Activated CD4-positive, alpha-beta T cell treated with anti-CD3 and anti-CD28 coated beads, Interleukin-2, amount 50 U/mL, for 48 hours (primary cell): ENCODE measurements around the gene ZNF521.

ENCODE experiments used
- DNase-seq, 2 experiments: peaks; one replicate each; pipeline ENCODE4 v3.0.0-alpha.2; 2020

ZNF521 gene

GRCh38 chr18:25351777-25352628 lies at the start of gene ZNF521:
Gene ZNF521, minus strand, starts transcription at chr18:25352166. Its CDS starts 1,220 bp downstream, at chr18:25350946.
- DNase-seq: peak; percentile 29 to 43

GRCh38 chr18:25399554-25399953 lies 47.6 kb upstream of the ZNF521 start:
- DNase-seq: no peak

- DNase-seq: no peak
These were observed 40.2 kb upstream of the ZNF521 start for GRCh38 chr18:25392192-25392591.

GRCh38 chr18:25373432-25374179 lies 21.6 kb upstream of the ZNF521 start:
- no peak for DNase-seq

- no peak for DNase-seq
These were observed 18.4 kb upstream of the ZNF521 start for GRCh38 chr18:25370391-25370790.

- no peak for DNase-seq
These were observed 13.3 kb upstream of the ZNF521 start for GRCh38 chr18:25365242-25365641.

- DNase-seq: no peak
These were observed 12.8 kb upstream of the ZNF521 start for GRCh38 chr18:25364732-25365131.

GRCh38 chr18:25360301-25360899 lies 8.4 kb upstream of the ZNF521 start:
- no peak for DNase-seq

GRCh38 chr18:25353080-25353479 lies 1.1 kb upstream of the ZNF521 start:
- no peak for DNase-seq

- no peak for DNase-seq
These were observed 651 bp upstream of the ZNF521 start for GRCh38 chr18:25352629-25353005.

- no peak for DNase-seq
These were observed 638 bp downstream of the ZNF521 start for GRCh38 chr18:25351280-25351775.

- peak in 1 of 2 experiments; percentile 8 for DNase-seq
These were observed 1.3 kb downstream of the ZNF521 start for GRCh38 chr18:25350489-25351251.

GRCh38 chr18:25349926-25350487 lies 2.0 kb downstream of the ZNF521 start:
- DNase-seq: no peak

- DNase-seq: no peak
These were observed 2.6 kb downstream of the ZNF521 start for GRCh38 chr18:25349131-25349925.

GRCh38 chr18:25348386-25349130 lies 3.4 kb downstream of the ZNF521 start:
- no peak for DNase-seq

- no peak for DNase-seq
These were observed 5.4 kb downstream of the ZNF521 start for GRCh38 chr18:25346561-25346960.

GRCh38 chr18:25345081-25345866 lies 6.7 kb downstream of the ZNF521 start:
- no peak for DNase-seq

- no peak for DNase-seq
These were observed 10.1 kb downstream of the ZNF521 start for GRCh38 chr18:25341831-25342230.

GRCh38 chr18:25340762-25341161 lies 11.2 kb downstream of the ZNF521 start:
- no peak for DNase-seq

GRCh38 chr18:25335676-25336075 lies 16.3 kb downstream of the ZNF521 start:
- no peak for DNase-seq
